DND-41 (cell line): ENCODE measurements around the gene GORASP1.

ENCODE experiments used
- EZH2 ChIP-seq: IDR thresholded peaks from 3 replicates; pipeline ENCODE4 v1.6.1; 2012; ENCODE audit warnings: borderline replicate concordance, low read depth, mild to moderate bottlenecking, moderate library complexity, low read length, inconsistent platforms; ENCODE audit not compliant: severe bottlenecking
- TF ChIP-seq, protein P1 (sequence below): IDR thresholded peaks from 2 replicates; pipeline ENCODE4 v1.5.1; 2012; ENCODE audit warnings: borderline replicate concordance, low read length, moderate library complexity, mild to moderate bottlenecking; ENCODE audit not compliant: poor library complexity, severe bottlenecking; ENCODE audit errors: extremely low read depth

- TF ChIP-seq, protein P1, sequence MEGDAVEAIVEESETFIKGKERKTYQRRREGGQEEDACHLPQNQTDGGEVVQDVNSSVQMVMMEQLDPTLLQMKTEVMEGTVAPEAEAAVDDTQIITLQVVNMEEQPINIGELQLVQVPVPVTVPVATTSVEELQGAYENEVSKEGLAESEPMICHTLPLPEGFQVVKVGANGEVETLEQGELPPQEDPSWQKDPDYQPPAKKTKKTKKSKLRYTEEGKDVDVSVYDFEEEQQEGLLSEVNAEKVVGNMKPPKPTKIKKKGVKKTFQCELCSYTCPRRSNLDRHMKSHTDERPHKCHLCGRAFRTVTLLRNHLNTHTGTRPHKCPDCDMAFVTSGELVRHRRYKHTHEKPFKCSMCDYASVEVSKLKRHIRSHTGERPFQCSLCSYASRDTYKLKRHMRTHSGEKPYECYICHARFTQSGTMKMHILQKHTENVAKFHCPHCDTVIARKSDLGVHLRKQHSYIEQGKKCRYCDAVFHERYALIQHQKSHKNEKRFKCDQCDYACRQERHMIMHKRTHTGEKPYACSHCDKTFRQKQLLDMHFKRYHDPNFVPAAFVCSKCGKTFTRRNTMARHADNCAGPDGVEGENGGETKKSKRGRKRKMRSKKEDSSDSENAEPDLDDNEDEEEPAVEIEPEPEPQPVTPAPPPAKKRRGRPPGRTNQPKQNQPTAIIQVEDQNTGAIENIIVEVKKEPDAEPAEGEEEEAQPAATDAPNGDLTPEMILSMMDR, result no peak
- no peak for TF ChIP-seq EZH2
Measured at GRCh38 chr3:39104961-39105686, 2.3 kb downstream of the GORASP1 start.
